ENCODE results near the gene CD6.

DNA sequence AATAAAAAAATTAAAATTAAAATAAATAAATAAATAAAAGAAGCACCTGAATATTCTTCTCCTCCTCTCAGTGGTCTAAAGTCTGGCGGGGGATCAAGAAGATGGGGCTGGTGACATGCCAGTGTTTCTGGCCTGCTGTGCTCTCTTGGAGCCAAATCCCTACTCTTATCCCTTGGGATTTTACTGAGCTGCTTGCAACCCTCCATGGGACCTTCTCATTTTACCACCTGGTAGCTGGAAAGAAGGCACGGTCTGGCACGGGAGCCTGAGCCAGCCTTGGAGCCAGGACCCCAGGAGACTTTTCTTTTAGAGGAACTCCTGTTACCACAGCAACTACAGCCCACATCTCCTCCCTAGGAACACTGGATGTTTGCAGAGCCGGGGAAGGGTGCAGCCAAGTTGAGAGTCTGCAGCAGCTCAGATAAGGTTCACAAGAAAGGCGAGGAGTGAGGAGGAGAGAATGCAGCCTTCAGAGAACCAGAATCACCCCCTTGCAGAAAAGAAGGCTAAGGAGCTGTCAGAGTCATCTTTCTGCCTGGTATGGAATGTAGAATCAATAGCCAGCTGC, 21.4 kb downstream of the CD6 start:
- no peak for TF ChIP-seq POLR2AphosphoS5 (IDR thresholded peaks at IDR 0.05; ENCODE audit: low read depth, low read length)
- TF ChIP-seq TAF1 (IDR thresholded peaks at IDR 0.05; ENCODE audit: low read depth, low read length), result no peak
